Nasal cavity respiratory epithelium epithelial cell of viscerocranial mucosa (primary cell): ENCODE results near the gene STMN3. TPM values are rescaled to one million over a fixed set of nuclear protein-coding genes. Genes with fewer than 3 reads are reported as not detected.

Experiments used
- total RNA-seq: library from RNA; depleted of rRNA; stranded (reverse); fragments of >200 nt; gene quantifications from 2 replicates; pipeline ENCODE4 v1.2.3, GENCODE V29; 2014

STMN3 gene
- under 0.01 and 1.2 TPM in 2 replicates for total RNA-seq

DNA sequence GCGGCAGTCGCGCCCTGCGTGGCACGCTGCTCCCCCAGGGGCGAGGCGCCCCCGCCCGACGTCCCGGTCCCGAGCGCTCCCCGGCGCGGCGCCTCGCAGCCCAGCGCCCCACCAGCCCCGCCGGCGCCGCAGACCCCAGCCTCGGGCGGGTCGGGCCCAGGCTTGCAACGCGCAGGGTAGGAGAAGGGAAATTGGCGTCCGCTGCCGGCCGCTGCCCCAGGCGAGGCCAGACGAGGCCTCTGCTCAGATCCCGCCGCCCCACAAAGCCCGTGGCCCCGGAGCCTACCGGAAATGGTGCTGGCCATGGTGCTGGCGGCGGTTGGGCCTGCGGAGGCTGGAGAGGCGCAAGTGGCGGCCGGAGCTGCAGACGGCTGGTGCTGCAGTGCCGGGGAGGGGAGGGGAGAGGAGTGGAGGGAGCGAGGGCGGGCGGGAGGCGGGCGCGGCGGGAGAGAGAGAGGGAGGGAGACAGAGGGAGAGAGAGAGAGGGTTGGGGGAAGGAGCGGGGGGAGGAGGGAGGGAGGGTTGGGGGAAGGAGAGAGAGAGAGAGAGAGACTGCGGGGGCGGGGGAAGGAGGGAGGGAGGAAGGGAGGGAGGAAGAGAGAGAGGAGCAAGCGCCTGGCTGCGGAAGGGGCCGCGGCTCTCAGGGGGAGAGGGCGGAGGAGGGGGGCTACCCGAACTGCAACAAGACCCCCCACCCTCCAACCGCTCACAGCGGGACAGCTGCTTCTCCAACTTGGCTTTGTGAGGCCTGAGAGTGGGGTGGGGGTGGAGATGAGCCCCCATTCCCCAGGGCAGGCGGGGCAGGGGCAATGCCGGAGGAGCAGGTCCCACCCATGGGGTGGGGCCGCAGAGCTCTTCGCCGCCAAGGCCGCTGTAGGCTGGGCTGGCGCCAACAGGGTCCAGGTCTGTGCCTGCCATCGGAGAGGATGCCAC, at the start of gene STMN3:
Gene STMN3 (minus strand): TSS at position 384 of the 933 bp plus-strand sequence. CDS start 79 bp downstream, at position 305.

DNA sequence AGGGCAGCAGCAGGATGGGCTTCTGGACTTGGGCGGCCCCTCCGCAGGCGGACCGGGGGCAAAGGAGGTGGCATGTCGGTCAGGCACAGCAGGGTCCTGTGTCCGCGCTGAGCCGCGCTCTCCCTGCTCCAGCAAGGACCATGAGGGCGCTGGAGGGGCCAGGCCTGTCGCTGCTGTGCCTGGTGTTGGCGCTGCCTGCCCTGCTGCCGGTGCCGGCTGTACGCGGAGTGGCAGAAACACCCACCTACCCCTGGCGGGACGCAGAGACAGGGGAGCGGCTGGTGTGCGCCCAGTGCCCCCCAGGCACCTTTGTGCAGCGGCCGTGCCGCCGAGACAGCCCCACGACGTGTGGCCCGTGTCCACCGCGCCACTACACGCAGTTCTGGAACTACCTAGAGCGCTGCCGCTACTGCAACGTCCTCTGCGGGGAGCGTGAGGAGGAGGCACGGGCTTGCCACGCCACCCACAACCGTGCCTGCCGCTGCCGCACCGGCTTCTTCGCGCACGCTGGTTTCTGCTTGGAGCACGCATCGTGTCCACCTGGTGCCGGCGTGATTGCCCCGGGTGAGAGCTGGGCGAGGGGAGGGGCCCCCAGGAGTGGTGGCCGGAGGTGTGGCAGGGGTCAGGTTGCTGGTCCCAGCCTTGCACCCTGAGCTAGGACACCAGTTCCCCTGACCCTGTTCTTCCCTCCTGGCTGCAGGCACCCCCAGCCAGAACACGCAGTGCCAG, 43.6 kb upstream of the STMN3 start, which contains the start of gene TNFRSF6B:
Gene TNFRSF6B (plus strand): TSS at position 25 of the 729 bp plus-strand sequence. CDS start 116 bp downstream, at position 141.

DNA sequence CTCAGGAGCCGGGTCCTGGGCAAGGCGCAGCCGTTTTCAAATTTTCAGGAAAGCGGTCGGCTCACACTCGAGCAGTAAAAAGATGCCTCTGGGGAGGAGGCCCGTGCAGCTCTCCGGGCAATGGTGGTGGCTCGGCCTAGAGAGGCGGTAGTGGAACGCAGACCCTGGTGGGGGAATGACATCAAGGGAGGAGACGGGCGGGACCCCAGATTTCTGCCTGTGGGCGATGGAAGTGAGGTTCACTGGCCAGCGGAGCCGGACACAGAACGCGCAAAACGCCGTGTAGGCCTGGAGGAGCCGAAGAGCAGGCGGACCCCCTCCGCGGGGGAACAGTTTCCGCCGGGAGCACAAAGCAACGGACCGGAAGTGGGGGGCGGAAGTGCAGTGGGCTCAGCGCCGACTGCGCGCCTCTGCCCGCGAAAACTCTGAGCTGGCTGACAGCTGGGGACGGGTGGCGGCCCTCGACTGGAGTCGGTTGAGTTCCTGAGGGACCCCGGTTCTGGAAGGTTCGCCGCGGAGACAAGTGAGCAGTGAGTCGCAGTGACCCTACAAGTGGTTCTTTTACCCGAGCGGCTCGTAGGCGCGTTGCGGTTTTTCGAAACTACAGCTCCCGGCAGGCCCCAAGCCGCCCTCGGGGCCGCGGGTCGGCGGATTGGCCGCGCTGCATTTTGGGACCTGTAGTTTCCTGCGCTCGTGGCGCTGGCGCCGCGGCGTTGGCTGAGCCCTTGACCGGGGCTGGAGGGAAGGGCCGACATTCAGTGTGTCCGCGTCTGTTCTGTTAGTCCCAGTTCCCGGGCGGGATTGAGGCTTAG, 4.9 kb upstream of the STMN3 start, which contains the start of gene RTEL1:
Gene RTEL1 (plus strand): TSS at position 376 of the 812 bp plus-strand sequence. CDS start 1,091 bp downstream, outside the sequence.

DNA sequence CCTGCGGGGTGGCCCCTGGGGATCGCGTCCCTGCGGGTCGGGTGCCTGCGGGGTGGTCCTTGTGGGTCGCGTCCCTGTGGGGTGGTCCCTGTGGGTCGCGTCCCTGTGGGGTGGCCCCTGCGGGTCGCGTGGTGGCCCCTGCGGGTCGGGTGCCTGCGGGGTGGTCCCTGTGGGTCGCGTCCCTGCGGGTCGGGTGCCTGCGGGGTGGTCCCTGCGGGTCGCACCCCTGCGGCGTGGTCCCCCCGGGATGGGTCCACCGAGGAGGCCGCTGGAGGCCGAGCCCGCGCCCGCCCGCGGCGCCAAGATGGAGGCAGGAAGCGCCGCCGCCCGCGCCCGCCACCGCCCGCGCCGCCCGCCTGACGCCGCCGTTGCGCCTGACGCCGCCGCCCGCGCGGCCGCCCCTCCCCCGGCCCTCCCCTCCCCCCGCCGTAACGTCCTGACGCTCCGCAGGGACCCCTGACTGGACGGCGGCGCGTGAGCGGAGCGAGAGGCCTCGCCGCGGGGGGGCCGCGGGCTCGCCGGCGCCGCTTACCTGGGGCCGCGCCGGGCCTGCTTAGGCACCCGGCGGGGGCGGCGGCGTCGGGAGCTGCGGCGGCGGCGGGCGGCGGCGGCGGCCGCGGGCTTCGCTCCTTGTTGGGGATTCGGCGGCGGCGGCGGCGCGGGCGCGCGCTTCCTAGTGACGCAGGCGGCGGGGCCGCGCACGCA, 26.6 kb downstream of the STMN3 start, which contains the start of gene GMEB2:
Gene GMEB2 (minus strand): TSS at position 678 of the 705 bp plus-strand sequence. CDS start 7,704 bp downstream, outside the sequence.

Other genes starting within 250 kb of the STMN3 start
- under 0.01 TPM in 1 of 2 replicates, not detected in the other for gene KCNQ2, start 180.8 kb downstream of the STMN3 start, total RNA-seq
- 1.0 and 1.4 TPM in 2 replicates for gene EEF1A2, start 154.3 kb downstream of the STMN3 start, total RNA-seq
- gene PPDPF, start 132.7 kb downstream of the STMN3 start, total RNA-seq = 58.4 and 133 TPM in 2 replicates
- 35.2 and 51.9 TPM in 2 replicates for gene PTK6, start 116.0 kb downstream of the STMN3 start, total RNA-seq
- gene SRMS, start 105.7 kb downstream of the STMN3 start, total RNA-seq = 0.14 and 0.34 TPM in 2 replicates
- gene FNDC11, start 99.3 kb downstream of the STMN3 start, total RNA-seq = 0.43 and 0.68 TPM in 2 replicates
- 33.5 and 51.0 TPM in 2 replicates for gene HELZ2, start 79.2 kb downstream of the STMN3 start, total RNA-seq
- 16.1 and 17.7 TPM in 2 replicates for gene GMEB2, start 26.3 kb downstream of the STMN3 start, total RNA-seq
- 5.1 and 11.7 TPM in 2 replicates for gene RTEL1, start 4.9 kb upstream of the STMN3 start, total RNA-seq
- gene TNFRSF6B, start 43.2 kb upstream of the STMN3 start, total RNA-seq = 5.5 and 26.8 TPM in 2 replicates
- gene ARFRP1, start 54.6 kb upstream of the STMN3 start, total RNA-seq = 28.7 and 51.0 TPM in 2 replicates
- gene ZGPAT, start 54.6 kb upstream of the STMN3 start, total RNA-seq = 16.7 and 16.9 TPM in 2 replicates
- 1.0 and 4.3 TPM in 2 replicates for gene LIME1, start 83.2 kb upstream of the STMN3 start, total RNA-seq
- 22.2 and 24.8 TPM in 2 replicates for gene SLC2A4RG, start 86.4 kb upstream of the STMN3 start, total RNA-seq
- gene ZBTB46, start 177.8 kb upstream of the STMN3 start, total RNA-seq = 1.2 and 1.7 TPM in 2 replicates
- not detected in 2 replicates for gene ABHD16B, start 208.1 kb upstream of the STMN3 start, total RNA-seq
- 129 and 145 TPM in 2 replicates for gene TPD52L2, start 211.8 kb upstream of the STMN3 start, total RNA-seq
- gene DNAJC5, start 241.7 kb upstream of the STMN3 start, total RNA-seq = 93.3 and 143 TPM in 2 replicates